Fibroblast of pulmonary artery (primary cell): ENCODE results near the gene SHANK3.
"Not testable (repeated sequence)": the region's sequence is repeated elsewhere in the genome, so short reads cannot be mapped to it uniquely, and the experiment has no call there.

Experiments used
- DNase-seq: peaks from one replicate; pipeline ENCODE4 v3.0.0-alpha.2; 2010; ENCODE audit warnings: low read depth
- H3K4me3 ChIP-seq: replicated peaks from 2 replicates; pipeline ENCODE4 v1.5.1; 2011; ENCODE audit warnings: low read depth, mild to moderate bottlenecking, control low read depth, low read length, moderate library complexity
- CTCF ChIP-seq: IDR thresholded peaks from 2 replicates; pipeline ENCODE4 v1.5.1; 2011; ENCODE audit warnings: mild to moderate bottlenecking, control low read depth, low read length, inconsistent platforms; ENCODE audit errors: missing control alignments

The SHANK3 gene

DNA sequence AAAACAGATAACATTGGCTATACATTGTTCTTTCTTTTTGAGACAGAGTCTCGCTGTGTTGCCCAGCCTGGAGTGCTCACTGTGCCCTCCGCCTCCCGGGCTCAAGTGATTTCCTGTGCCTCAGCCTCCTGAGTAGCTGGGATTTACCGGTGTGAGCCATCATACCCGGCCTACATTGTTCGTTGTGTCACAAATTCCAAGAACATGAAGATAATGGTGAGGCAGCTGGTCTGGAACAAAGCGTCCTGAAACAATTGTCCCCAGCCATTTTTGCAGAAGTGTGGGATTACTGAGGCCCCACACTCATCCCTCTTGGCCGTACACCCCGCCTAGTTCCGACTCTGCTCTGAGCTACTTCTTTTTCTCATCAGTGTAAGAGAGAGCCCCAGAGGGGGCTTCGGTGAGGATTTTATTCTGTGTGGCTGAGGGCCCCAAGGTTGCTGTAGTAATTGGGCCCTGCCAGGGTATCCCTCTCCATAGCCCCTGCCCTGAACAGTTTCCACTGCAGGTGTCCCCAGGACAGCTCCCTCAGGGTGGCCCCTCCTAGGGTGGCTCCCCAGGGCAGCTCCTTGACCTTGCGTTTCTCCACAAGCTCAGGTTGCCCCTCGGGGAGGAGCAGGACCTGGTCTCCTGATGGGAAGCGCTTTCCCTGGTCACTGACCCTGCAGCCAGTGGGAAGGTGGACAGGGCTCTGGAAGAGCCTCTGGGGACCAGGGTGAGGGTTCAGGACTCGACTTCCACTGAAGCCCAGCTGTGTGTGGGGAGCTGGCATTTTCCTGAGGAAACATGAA, 31.6 kb upstream of the SHANK3 start:
- TF ChIP-seq CTCF, result no peak
- H3K4me3 ChIP-seq, result no peak overlapping the region
- DNase-seq, result no peak

GRCh38 chr22:50641696-50642607, 30.7 kb upstream of the SHANK3 start:
- H3K4me3 ChIP-seq, result no peak overlapping the region
- DNase-seq, result peak; percentile 48
- TF ChIP-seq CTCF, result peak; percentile 54

DNA sequence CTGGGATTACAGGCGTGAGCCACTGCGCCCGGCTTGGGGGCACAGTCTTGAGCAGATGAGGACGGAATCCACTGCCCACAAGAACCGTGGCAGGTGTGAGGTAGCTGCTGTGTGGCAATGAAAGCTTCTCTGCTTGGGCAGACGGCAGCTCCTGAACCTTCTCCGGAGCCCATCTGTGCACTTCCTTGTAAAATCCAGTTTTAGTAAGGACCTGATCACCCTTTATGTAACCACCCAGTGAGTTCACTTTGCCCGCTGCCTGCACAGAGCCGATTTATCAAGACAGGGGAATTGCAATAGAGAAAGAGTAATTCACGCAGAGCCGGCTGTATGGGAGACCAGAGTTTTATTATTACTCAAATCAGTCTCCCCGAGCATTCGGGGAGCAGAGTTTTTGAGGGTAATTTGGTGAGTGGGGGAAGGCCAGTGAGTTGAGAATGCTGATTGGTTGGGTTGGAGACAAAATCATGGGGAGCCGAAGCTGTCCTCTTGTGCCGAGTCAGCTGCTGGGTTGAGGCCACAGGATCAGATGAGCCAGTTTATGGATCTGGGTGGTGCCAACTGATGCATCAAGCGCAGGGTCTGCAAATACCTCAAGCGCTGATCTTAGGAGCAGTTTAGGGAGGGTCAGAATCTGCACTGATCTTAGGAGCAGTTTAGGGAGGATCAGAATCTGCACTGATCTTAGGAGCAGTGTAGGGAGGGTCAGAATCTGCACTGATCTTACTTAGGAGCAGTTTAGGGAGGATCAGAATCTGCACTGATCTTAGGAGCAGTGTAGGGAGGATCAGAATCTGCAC, 29.4 kb upstream of the SHANK3 start:
- H3K4me3 ChIP-seq, DNase-seq: not testable (repeated sequence)

- DNase-seq, H3K4me3 ChIP-seq: not testable (repeated sequence)
Measured at GRCh38 chr22:50643821-50644101, 28.9 kb upstream of the SHANK3 start.

GRCh38 chr22:50653256-50653655, 19.4 kb upstream of the SHANK3 start:
- H3K4me3 ChIP-seq, result no peak overlapping the region
- no peak for TF ChIP-seq CTCF
- no peak for DNase-seq

DNA sequence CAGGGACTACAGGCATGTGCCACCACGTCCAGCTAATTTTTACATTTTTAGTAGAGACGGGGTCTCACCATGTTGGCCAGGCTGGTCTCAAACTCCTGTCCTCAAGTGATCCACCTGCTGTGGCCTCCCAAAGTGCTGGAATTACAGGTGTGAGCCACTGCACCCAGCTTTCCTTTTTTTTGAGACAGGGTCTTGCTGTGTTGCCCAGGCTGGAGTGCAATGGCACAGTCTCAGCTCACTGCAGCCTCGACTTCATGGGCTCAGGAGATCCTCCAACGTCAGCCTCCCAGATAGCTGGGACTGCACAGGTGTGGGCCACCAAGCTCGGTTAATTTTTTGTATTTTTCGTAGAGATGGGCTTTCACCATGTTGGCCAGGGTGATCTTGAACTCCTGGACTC, 18.0 kb upstream of the SHANK3 start:
- DNase-seq, H3K4me3 ChIP-seq: not testable (repeated sequence)

DNA sequence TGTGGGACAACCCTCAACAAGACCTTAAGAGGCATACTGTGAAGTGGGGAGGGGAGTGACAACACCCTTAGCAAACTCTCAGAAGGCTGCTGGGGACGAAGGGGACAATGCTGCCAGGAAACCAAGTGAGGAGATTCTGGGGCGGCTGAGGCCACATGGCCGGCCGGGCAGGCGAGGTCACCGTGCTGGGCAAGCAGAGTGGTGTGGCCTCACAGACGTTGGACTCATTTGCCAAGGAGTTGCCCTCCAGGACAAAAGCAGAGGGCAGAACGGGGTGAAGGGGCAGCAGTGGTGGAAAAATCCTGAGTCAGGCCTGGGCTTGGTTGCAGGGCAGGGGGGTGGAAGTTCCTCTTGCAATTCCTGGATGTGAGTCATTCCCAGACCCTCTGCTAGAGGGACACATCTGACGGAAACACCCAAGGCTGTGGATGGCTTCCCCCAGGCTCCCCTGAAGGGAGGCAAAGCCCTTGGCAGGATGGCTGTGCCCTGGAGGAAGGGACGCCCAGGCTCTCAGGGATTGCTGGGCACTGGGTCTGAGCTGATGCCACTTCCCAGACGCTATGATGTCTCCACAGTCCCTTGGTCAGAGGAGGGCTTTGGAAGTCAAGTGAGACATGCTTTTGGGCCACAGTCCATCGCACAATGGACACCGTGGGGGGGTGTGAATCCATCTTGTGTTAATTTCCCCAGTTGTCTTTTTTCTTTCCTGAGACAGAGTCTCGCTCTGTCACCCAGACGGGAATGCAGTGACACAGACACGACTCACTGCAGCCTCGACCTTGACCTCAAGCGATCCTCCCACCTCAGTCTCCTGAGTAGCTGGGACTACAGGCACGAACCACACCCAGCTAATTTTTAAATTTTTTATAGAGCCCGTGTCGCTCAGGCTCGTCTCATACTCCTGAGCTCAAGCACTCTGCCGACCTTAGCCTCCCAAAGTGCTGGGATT, 16.2 kb upstream of the SHANK3 start:
- no peak overlapping the region for H3K4me3 ChIP-seq
- no peak for TF ChIP-seq CTCF
- peak; percentile 57 for DNase-seq
